LNCaP clone FGC (cell line): ENCODE data around the gene SLC24A4.

Source experiments
- DNase-seq: peaks from one replicate; pipeline ENCODE4 v3.0.0-alpha.2; 2011; ENCODE audit warnings: low read depth
- H3K4me3 ChIP-seq: 2 replicates; pipeline ENCODE4 v1.5.1; 2011; ENCODE audit warnings: mild to moderate bottlenecking, low read depth, low read length, control low read depth
- TF ChIP-seq, protein P1 (sequence below): IDR thresholded peaks from 2 replicates; pipeline ENCODE4 v1.5.1; 2012; ENCODE audit warnings: mild to moderate bottlenecking; ENCODE audit not compliant: control insufficient read depth, insufficient read depth; ENCODE audit errors: extremely low read depth

SLC24A4 gene

DNA sequence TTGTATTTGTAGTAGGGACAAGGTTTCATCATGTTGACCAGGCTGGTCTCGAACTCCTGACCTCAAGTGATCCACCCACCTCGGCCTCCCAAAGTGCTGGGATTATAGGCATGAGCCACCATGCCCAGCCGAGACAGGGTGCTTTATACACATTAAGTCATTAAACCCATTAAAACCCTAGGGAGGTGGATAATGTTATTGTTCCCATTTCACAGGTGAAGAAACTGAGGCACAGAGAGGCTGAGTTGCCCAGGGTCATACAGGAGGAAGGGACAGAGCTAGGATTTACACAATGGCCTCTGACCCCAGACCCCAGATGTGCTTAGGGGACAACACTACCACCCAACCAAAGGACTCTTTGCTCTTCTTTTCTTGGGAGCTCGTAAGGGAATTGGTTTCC, 139.6 kb downstream of the SLC24A4 start:
- DNase-seq, result no peak
- H3K4me3 ChIP-seq, result no peak overlapping the region
- TF ChIP-seq, protein P1, sequence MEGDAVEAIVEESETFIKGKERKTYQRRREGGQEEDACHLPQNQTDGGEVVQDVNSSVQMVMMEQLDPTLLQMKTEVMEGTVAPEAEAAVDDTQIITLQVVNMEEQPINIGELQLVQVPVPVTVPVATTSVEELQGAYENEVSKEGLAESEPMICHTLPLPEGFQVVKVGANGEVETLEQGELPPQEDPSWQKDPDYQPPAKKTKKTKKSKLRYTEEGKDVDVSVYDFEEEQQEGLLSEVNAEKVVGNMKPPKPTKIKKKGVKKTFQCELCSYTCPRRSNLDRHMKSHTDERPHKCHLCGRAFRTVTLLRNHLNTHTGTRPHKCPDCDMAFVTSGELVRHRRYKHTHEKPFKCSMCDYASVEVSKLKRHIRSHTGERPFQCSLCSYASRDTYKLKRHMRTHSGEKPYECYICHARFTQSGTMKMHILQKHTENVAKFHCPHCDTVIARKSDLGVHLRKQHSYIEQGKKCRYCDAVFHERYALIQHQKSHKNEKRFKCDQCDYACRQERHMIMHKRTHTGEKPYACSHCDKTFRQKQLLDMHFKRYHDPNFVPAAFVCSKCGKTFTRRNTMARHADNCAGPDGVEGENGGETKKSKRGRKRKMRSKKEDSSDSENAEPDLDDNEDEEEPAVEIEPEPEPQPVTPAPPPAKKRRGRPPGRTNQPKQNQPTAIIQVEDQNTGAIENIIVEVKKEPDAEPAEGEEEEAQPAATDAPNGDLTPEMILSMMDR, result no peak

DNA sequence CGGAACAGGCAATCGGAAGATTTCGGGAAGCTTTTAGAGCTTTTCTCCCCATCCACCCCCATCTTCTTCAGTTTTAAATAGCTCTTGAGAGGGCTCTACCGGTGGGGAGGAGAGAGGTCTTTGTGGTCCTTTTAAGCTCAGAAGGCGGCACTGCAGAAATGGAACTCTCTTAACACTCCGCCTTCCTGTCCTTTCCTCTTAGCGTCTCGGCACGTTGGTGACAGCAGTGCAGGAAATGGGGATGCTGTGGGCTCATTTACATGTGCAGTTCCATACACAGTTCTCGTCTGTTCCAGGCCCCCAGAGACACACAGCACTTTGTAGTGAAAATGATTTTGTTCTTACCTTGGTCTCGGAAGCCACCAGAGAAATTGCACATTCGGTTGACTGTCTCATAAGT, 140.2 kb downstream of the SLC24A4 start:
- TF ChIP-seq, protein P1, result no peak
- DNase-seq, result no peak
- H3K4me3 ChIP-seq, result no peak overlapping the region

DNA sequence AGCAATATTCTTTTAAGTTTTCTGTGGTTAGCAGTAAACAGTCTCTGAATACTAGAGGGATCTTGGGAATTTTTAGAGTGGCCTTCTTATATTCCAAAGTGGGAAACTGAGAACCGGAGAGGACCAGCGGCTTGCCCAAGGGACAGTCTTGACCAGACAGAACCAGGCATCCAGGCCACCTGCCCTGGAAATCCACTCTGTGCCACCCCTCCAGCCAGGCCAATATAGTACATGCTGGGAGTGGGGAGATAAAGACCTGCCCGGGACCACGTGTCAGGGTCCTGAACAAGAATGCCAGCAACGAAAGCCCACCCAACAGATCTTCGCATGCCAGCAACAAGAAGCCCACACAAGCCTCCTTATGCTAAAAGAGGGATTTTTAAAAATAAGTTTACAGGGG, 141.2 kb downstream of the SLC24A4 start:
- H3K4me3 ChIP-seq, result no peak overlapping the region
- TF ChIP-seq, protein P1, result no peak
- no peak for DNase-seq

DNA sequence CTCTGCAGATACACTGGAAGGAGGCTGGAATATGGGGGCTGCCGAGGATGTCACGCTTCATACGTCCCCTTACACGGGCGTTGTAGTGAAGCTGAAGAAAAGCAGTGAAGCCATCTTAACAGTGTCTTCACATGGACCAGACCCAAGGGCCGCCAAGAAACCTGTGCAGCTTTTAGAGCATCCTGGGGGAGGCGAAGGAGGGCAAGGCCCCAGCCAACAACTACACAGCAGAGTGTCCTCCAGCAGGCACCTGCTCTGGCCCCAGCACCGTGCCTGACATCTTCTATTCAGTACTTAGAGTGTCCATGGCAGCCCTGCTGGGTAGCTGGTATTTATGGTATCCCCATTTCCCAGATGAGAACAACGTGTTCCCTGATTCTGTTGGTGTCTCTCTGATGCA, 141.8 kb downstream of the SLC24A4 start:
- no peak for DNase-seq
- TF ChIP-seq, protein P1, result no peak
- H3K4me3 ChIP-seq, result no peak overlapping the region

DNA sequence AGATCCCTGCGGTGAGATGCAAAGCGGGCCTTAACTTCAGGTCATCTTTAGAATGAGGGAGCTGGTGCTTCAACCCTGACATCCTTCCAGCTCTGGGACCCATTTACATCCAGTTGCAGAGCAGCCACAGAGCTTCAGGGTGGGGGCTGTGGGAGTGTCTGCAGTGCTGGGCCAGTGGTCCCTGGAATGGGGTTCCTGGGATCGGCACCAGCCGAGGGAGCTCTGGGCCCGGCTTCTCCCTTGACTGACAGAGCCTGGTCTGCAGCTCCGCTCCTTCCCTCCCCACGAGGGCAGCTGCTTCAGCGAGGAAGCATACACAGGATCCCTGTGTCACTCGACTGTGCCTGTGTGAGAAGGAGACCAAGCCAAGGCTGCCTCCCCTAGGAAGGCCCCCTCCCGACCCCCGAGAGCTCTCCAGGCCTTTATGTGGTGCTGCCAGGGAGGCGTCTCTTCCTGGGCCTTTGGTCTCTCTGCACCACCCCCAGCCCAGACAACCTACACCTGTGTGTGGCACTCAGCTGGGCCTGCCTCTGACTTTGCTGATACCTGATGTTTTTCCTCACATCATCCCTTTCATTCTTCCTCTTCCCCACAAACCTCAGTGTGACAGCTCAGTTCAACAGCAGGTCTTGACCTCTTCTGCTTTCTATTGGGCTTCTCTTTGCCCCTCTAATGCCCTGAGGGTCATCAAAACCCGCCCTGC, 142.5 kb downstream of the SLC24A4 start:
- TF ChIP-seq, protein P1, result no peak
- no peak for DNase-seq
- H3K4me3 ChIP-seq, result no peak overlapping the region

DNA sequence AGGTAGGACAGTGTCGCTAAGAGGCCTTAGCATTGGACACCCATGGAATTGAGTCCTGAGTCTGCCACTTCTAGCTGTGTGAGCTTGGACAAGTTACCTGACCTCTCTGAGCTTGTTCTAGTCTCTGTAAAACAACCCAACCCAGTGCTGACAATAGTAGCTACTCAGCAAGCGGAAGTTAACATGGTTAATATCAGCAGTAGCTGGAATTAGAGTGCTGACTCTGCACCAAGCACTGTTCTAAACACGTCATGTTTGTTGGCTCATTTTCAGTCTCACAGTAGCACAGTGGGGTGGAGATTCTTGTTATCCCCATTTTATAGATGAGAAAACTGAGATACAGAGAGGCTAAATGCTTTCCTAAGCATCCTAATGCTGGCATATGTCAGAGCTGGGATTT, 143.1 kb downstream of the SLC24A4 start:
- DNase-seq, result no peak

More for the DNA sequence above, 143.1 kb downstream of the SLC24A4 start:
- no peak overlapping the region for H3K4me3 ChIP-seq
- TF ChIP-seq, protein P1, result no peak
